PC-3 (cell line): ENCODE measurements around the gene ABCF1. TPM values are rescaled to one million over a fixed set of nuclear protein-coding genes. Genes with fewer than 3 reads are reported as not detected.

Experiments used
- ATAC-seq: fragments of 200-7000 bp; cut with Tn5 transposase; 2 replicates; pipeline ENCODE4 v1.9.1; 2020; ENCODE audit warnings: mild to moderate bottlenecking, moderate library complexity
- BruUV-seq: library from RNA; stranded (reverse); fragments of 400-500 nt; replicated peaks from 2 replicates; lab custom pipeline; 2021; lab: Mats Ljungman, UMichigan
- CTCF ChIA-PET: fragments of 300-600 bp; sonication (Branson Sonifier 250); formaldehyde crosslinking; loops from one replicate; lab custom pipeline; 2022; ENCODE audit warnings: antibody characterized with exemption; lab: Charles Lee
- POLR2A ChIA-PET: fragments of 300-600 bp; sonication (Branson Sonifier 250); formaldehyde crosslinking; loops from one replicate; lab custom pipeline; 2022; ENCODE audit warnings: antibody characterized with exemption; ENCODE audit not compliant: unreplicated experiment; lab: Charles Lee
- DNase-seq: peaks from one replicate; pipeline ENCODE4 v3.0.0-alpha.2; 2015
- H2AFZ ChIP-seq: fragments of 300-600 bp; sonication (generic); 2 replicates; pipeline ENCODE4 v1.6.0; 2016; ENCODE audit warnings: antibody characterized with exemption, low read length
- H3F3A ChIP-seq: fragments of 300-600 bp; sonication (generic); one replicate; pipeline ENCODE4 v1.6.0; 2017; ENCODE audit warnings: antibody characterized with exemption, low read length, control low read depth, mild to moderate bottlenecking; ENCODE audit not compliant: unreplicated experiment
- H3K27ac ChIP-seq: fragments of 300-600 bp; sonication (generic); 2 replicates; pipeline ENCODE4 v1.5.1; 2016; ENCODE audit warnings: mild to moderate bottlenecking, low read length
- H3K27me3 ChIP-seq: fragments of 300-600 bp; sonication (generic); 2 replicates; pipeline ENCODE4 v1.6.1; 2016; ENCODE audit warnings: low read length, mixed read lengths
- H3K36me3 ChIP-seq: fragments of 300-600 bp; sonication (generic); 2 replicates; pipeline ENCODE4 v1.6.1; 2016; ENCODE audit warnings: low read depth, mixed run types, low read length, mixed read lengths
- H3K4me1 ChIP-seq: fragments of 300-600 bp; sonication (generic); 2 replicates; pipeline ENCODE4 v1.5.1; 2016; ENCODE audit warnings: low read length; ENCODE audit not compliant: insufficient read depth
- H3K4me2 ChIP-seq: fragments of 300-600 bp; sonication (generic); 2 replicates; pipeline ENCODE4 v1.6.0; 2016; ENCODE audit warnings: low read length
- H3K4me3 ChIP-seq: fragments of 300-600 bp; sonication (generic); 2 replicates; pipeline ENCODE4 v1.5.1; 2016; ENCODE audit warnings: mild to moderate bottlenecking, low read length, mixed read lengths
- H3K79me2 ChIP-seq: fragments of 300-600 bp; sonication (generic); 2 replicates; pipeline ENCODE4 v1.6.1; 2017; ENCODE audit warnings: low read length, mixed read lengths
- H3K9ac ChIP-seq: fragments of 300-600 bp; sonication (generic); 2 replicates; pipeline ENCODE4 v1.6.0; 2016; ENCODE audit warnings: mild to moderate bottlenecking, low read length
- H3K9me2 ChIP-seq: fragments of 300-600 bp; sonication (generic); replicated peaks from 2 replicates; pipeline ENCODE4 v1.6.1; 2016; ENCODE audit warnings: mixed run types, low read length, mixed read lengths
- H3K9me3 ChIP-seq: fragments of 300-600 bp; sonication (generic); 2 replicates; pipeline ENCODE4 v1.6.1; 2016; ENCODE audit warnings: low read length, mixed read lengths
- H4K20me1 ChIP-seq: fragments of 300-600 bp; sonication (generic); 2 replicates; pipeline ENCODE4 v1.6.1; 2016; ENCODE audit warnings: low read length, mixed read lengths
- CTCF ChIP-seq: fragments of 300-600 bp; sonication (generic); conservative IDR thresholded peaks from 2 replicates; pipeline ENCODE4 v1.5.1; 2017; ENCODE audit warnings: antibody characterized with exemption, low read depth, mild to moderate bottlenecking, low read length
- EZH2 ChIP-seq: fragments of 300-600 bp; sonication (generic); IDR thresholded peaks from one replicate; pipeline ENCODE4 v1.6.1; 2017; ENCODE audit warnings: antibody characterized with exemption, mild to moderate bottlenecking, low read length; ENCODE audit not compliant: unreplicated experiment
- EZH2phosphoT487 ChIP-seq: fragments of 300-600 bp; sonication (generic); IDR thresholded peaks from 2 replicates; pipeline ENCODE4 v1.6.1; 2018; ENCODE audit warnings: mild to moderate bottlenecking, antibody characterized with exemption, low read length, borderline replicate concordance
- intact Hi-C: fragments of 100-400 bp; cut with micrococcal nuclease; formaldehyde crosslinking; loops from 2 replicates; pipeline ENCODE4 v1.9.0; 2023
- total RNA-seq: library from RNA; depleted of rRNA; stranded (reverse); fragments of >200 nt; gene quantifications from 2 replicates; pipeline ENCODE4 v1.2.3, GENCODE V29; 2014

ABCF1 gene
- total RNA-seq, 1 experiment from 2014 or later: 67.3 TPM

GRCh38 chr6:30572148-30572547 lies 906 bp downstream of the ABCF1 start:
- H3K9me3 ChIP-seq: no peaks in the 10 kb centered on the region
- intact Hi-C loops: no loop called here
- H3K9ac ChIP-seq: peak overlapping the region; percentile 91
- H3K4me1 ChIP-seq: peaks cover 32% of the 10 kb centered on the region
- H2AFZ ChIP-seq: no peak overlapping the region
- CTCF ChIA-PET: no interaction called here
- ATAC-seq (no peak), DNase-seq (peak; percentile 41)
- peak overlapping the region; percentile 95 for H3K4me2 ChIP-seq
- peaks cover 63% of the 10 kb centered on the region for H3K79me2 ChIP-seq
- no peaks in the 10 kb centered on the region for H3K9me2 ChIP-seq
- H3F3A ChIP-seq: no peaks in the 10 kb centered on the region
- H3K4me3 ChIP-seq: peak overlapping the region; percentile 82
- POLR2A ChIA-PET: interaction anchor here (0.6 kb wide), 1 partner anchor 11 kb away, joined by 5 read pairs; no protein-coding TSS in a partner anchor
- no peaks in the 10 kb centered on the region for H3K27me3 ChIP-seq
- no peak for TF ChIP-seq EZH2phosphoT487
- H3K27ac ChIP-seq: peak overlapping the region; percentile 75; the same call in 1 of the 2 replicates
- H3K36me3 ChIP-seq: peaks cover 8% of the 10 kb centered on the region; the same call in 1 of the 2 replicates
- no TSS peak for BruUV-seq
- peaks cover 43% of the 10 kb centered on the region for H4K20me1 ChIP-seq

GRCh38 chr6:30573113-30573512 lies 1.9 kb downstream of the ABCF1 start:
- ChIA-PET POLR2A (no interaction called here), CTCF (interaction anchor here (0.5 kb wide), 1 partner anchor 8 kb away, joined by 6 read pairs; no protein-coding TSS in a partner anchor)
- intact Hi-C loops: no loop called here
- Histone ChIP-seq H3K4me3 (peak overlapping the region; percentile 82; the same call in 1 of the 2 replicates), H3K9me2 (no peaks in the 10 kb centered on the region), H3F3A (no peaks in the 10 kb centered on the region), H3K4me1 (peaks cover 32% of the 10 kb centered on the region), H2AFZ (no peak overlapping the region), H3K9ac (no peak overlapping the region), H4K20me1 (peaks cover 44% of the 10 kb centered on the region), H3K9me3 (no peaks in the 10 kb centered on the region), H3K79me2 (peaks cover 64% of the 10 kb centered on the region), H3K27me3 (no peaks in the 10 kb centered on the region), H3K36me3 (peaks cover 18% of the 10 kb centered on the region), H3K27ac (no peak overlapping the region), H3K4me2 (peak overlapping the region; percentile 95)
- no TSS peak for BruUV-seq
- DNase-seq (no peak), ATAC-seq (no peak)
- TF ChIP-seq CTCF: no peak
- no peak for TF ChIP-seq EZH2
- no peak for TF ChIP-seq EZH2phosphoT487

- Histone ChIP-seq H3K36me3 (peaks cover 48% of the 10 kb centered on the region), H4K20me1 (peaks cover 30% of the 10 kb centered on the region), H3K9me2 (no peaks in the 10 kb centered on the region), H3F3A (no peaks in the 10 kb centered on the region), H3K79me2 (peaks cover 42% of the 10 kb centered on the region), H3K4me3 (no peak overlapping the region), H3K4me1 (peaks cover 11% of the 10 kb centered on the region), H3K4me2 (no peak overlapping the region), H3K27me3 (no peaks in the 10 kb centered on the region), H2AFZ (no peak overlapping the region), H3K9me3 (no peaks in the 10 kb centered on the region), H3K9ac (no peak overlapping the region), H3K27ac (no peak overlapping the region)
- BruUV-seq: no TSS peak
- intact Hi-C loops: no loop called here
- DNase-seq (no peak), ATAC-seq (no peak)
- TF ChIP-seq EZH2phosphoT487: no peak
- TF ChIP-seq CTCF: no peak
- TF ChIP-seq EZH2: no peak
- POLR2A ChIA-PET: no interaction called here
- CTCF ChIA-PET: no interaction called here
Observed at GRCh38 chr6:30578051-30578450, 6.8 kb downstream of the ABCF1 start.
